IMR-90 (cell line): ENCODE data around the gene OR2A7. TPM values are rescaled to one million over a fixed set of nuclear protein-coding genes. Genes with fewer than 3 reads are reported as not detected.
"Not testable (repeated sequence)": the region's sequence is repeated elsewhere in the genome, so short reads cannot be mapped to it uniquely, and the experiment has no call there.

Experiments
- ATAC-seq: fragments of 200-7000 bp; cut with Tn5 transposase; 2 replicates; pipeline ENCODE4 v1.9.1; 2020; ENCODE audit warnings: low read depth, mild to moderate bottlenecking, moderate library complexity
- BruUV-seq: library from RNA; stranded (reverse); fragments of 400-500 nt; replicated peaks from 2 replicates; lab custom pipeline; 2021; lab: Mats Ljungman, UMichigan
- CTCF ChIA-PET: fragments of 300-600 bp; formaldehyde crosslinking; extraction: SDS; loops from one replicate; lab custom pipeline; 2021; ENCODE audit warnings: antibody characterized with exemption; lab: Yijun Ruan, JAX
- POLR2A ChIA-PET: fragments of 300-600 bp; sonication (Branson Sonifier 250); formaldehyde crosslinking; loops from one replicate; lab custom pipeline; 2022; ENCODE audit warnings: antibody characterized with exemption; ENCODE audit not compliant: unreplicated experiment; lab: Charles Lee
- DNase-seq: peaks from one replicate; pipeline ENCODE4 v3.0.0; 2013
- H2AFZ ChIP-seq: replicated peaks from 2 replicates; pipeline ENCODE3; 2013; ENCODE audit warnings: low read length, mild to moderate bottlenecking; ENCODE audit not compliant: poor library complexity
- H2AK5ac ChIP-seq: 2 replicates; pipeline ENCODE4 v1.6.1; 2013; ENCODE audit warnings: low read depth, low read length, inconsistent platforms
- H2AK9ac ChIP-seq: replicated peaks from 2 replicates; pipeline ENCODE3; 2013; ENCODE audit warnings: mild to moderate bottlenecking, low read depth, low read length, moderate library complexity; ENCODE audit not compliant: poor library complexity
- H2BK120ac ChIP-seq: 2 replicates; pipeline ENCODE4 v1.6.1; 2013; ENCODE audit warnings: low read depth, low read length, inconsistent platforms
- H2BK15ac ChIP-seq: 3 replicates; pipeline ENCODE4 v1.6.1; 2013; ENCODE audit warnings: low read depth, low read length, inconsistent platforms
- H2BK20ac ChIP-seq: 2 replicates; pipeline ENCODE4 v1.6.1; 2013; ENCODE audit warnings: low read depth, mild to moderate bottlenecking, inconsistent platforms, low read length, moderate library complexity
- H2BK5ac ChIP-seq: 2 replicates; pipeline ENCODE4 v1.6.1; 2013; ENCODE audit warnings: mild to moderate bottlenecking, low read depth, low read length, inconsistent platforms; ENCODE audit not compliant: poor library complexity, severe bottlenecking
- H3K14ac ChIP-seq: replicated peaks from 2 replicates; pipeline ENCODE4 v1.6.1; 2013; ENCODE audit warnings: low read depth, low read length, inconsistent platforms
- H3K18ac ChIP-seq: 2 replicates; pipeline ENCODE4 v1.6.1; 2013; ENCODE audit warnings: low read depth, low read length, control low read depth
- H3K23ac ChIP-seq: 2 replicates; pipeline ENCODE4 v1.6.1; 2013; ENCODE audit warnings: low read depth, low read length, inconsistent platforms
- H3K27ac ChIP-seq: 2 replicates; pipeline ENCODE4 v1.5.1; 2013; ENCODE audit warnings: mild to moderate bottlenecking, control low read depth, low read length; ENCODE audit not compliant: insufficient read depth
- H3K27me3 ChIP-seq: 2 replicates; pipeline ENCODE4 v1.6.1; 2013; ENCODE audit warnings: low read length; ENCODE audit not compliant: control insufficient read depth, insufficient read depth
- H3K36me3 ChIP-seq: 2 replicates; pipeline ENCODE4 v1.6.1; 2013; ENCODE audit warnings: low read length, mixed read lengths; ENCODE audit not compliant: control insufficient read depth, insufficient read depth
- H3K4ac ChIP-seq: 2 replicates; pipeline ENCODE4 v1.6.1; 2013; ENCODE audit warnings: low read depth, low read length, inconsistent platforms
- H3K4me1 ChIP-seq: 2 replicates; pipeline ENCODE4 v1.6.1; 2013; ENCODE audit warnings: low read length, mixed read lengths; ENCODE audit not compliant: control insufficient read depth, insufficient read depth
- H3K4me2 ChIP-seq: 2 replicates; pipeline ENCODE4 v1.6.1; 2013; ENCODE audit warnings: low read depth, mild to moderate bottlenecking, control low read depth, low read length, moderate library complexity
- H3K4me3 ChIP-seq: 2 replicates; pipeline ENCODE4 v1.5.1; 2013; ENCODE audit warnings: low read depth, mild to moderate bottlenecking, control low read depth, low read length, moderate library complexity; ENCODE audit not compliant: insufficient read depth
- H3K56ac ChIP-seq: 2 replicates; pipeline ENCODE4 v1.6.1; 2013; ENCODE audit warnings: low read length, inconsistent platforms; ENCODE audit not compliant: insufficient read depth; ENCODE audit errors: extremely low read depth
- H3K79me1 ChIP-seq, 2 experiments: 2 replicates each; pipeline ENCODE4 v1.6.1; 2013; ENCODE audit warnings: low read length in 2 of 2, inconsistent platforms in 1 of 2, low read depth in 1 of 2
- H3K9ac ChIP-seq: 2 replicates; pipeline ENCODE4 v1.6.1; 2013; ENCODE audit warnings: low read depth, low read length, control low read depth
- H3K9me1 ChIP-seq: 2 replicates; pipeline ENCODE4 v1.6.1; 2013; ENCODE audit warnings: low read length, inconsistent platforms; ENCODE audit not compliant: insufficient read depth
- H3K9me3 ChIP-seq: 2 replicates; pipeline ENCODE4 v1.6.1; 2013; ENCODE audit warnings: low read length; ENCODE audit not compliant: control insufficient read depth, insufficient read depth
- H4K20me1 ChIP-seq: 2 replicates; pipeline ENCODE4 v1.6.1; 2013; ENCODE audit warnings: low read length, inconsistent platforms; ENCODE audit not compliant: insufficient read depth
- H4K5ac ChIP-seq: 2 replicates; pipeline ENCODE4 v1.6.1; 2013; ENCODE audit warnings: mild to moderate bottlenecking, low read depth, low read length, control low read depth
- H4K8ac ChIP-seq, 2 experiments: 2 replicates each; pipeline ENCODE4 v1.6.1; 2013; ENCODE audit warnings: low read depth in 2 of 2, low read length in 2 of 2, control low read depth in 1 of 2, inconsistent platforms in 1 of 2
- H4K91ac ChIP-seq: 2 replicates; pipeline ENCODE4 v1.6.1; 2013; ENCODE audit warnings: low read depth, low read length, inconsistent platforms; ENCODE audit not compliant: insufficient read depth
- WGBS, 2 experiments: methylation state at CpG; one replicate each; pipeline versions ENCODE4 v1.1.5 to v1.1.7; 2013; ENCODE audit warnings: missing lambda C conversion rate in 2 of 2; ENCODE audit not compliant: insufficient read length in 1 of 2; ENCODE audit errors: extremely low coverage in 2 of 2; 5-methylcytosine and 5-hydroxymethylcytosine counted together
- dilution Hi-C: fragments of 300-500 bp; cut with HindIII; formaldehyde crosslinking; loops from one replicate; pipeline ENCODE4 v1.14.3; 2018; ENCODE audit warnings: low sequenced_read_pairs; ENCODE audit not compliant: unreplicated experiment
- in situ Hi-C: fragments of 300-500 bp; cut with MboI; formaldehyde crosslinking; loops from 3 replicates; pipeline ENCODE4 v1.14.3; 2019; ENCODE audit warnings: low sequenced_read_pairs, inconsistent platforms, mixed read lengths
- intact Hi-C: fragments of 100-400 bp; cut with micrococcal nuclease; formaldehyde crosslinking; loops from 2 replicates; pipeline ENCODE4 v1.10.0; 2022
- polyA plus RNA-seq, 3 experiments: library from polyadenylated mRNA; depleted of rRNA; stranded (reverse); fragments of >200 nt; gene quantifications; 2 replicates each; pipeline ENCODE4 v1.2.3, GENCODE V29; 2012; ENCODE audit warnings: low replicate concordance in 1 of 3
- total RNA-seq: library from RNA; depleted of rRNA; stranded (reverse); fragments of >200 nt; gene quantifications from 2 replicates; pipeline ENCODE4 v1.2.3, GENCODE V29; 2012

The OR2A7 gene
- total and polyA plus RNA-seq, 2 of the 4 experiments (the other 2 are of a cell fraction): not detected

GRCh38 chr7:144305156-144305555 lies 40.6 kb upstream of the OR2A7 start:
- ATAC-seq, H2BK5ac ChIP-seq, H3K9me3 ChIP-seq, POLR2A ChIA-PET, H3K9me1 ChIP-seq, H3K4me2 ChIP-seq, H3K27me3 ChIP-seq, H3K79me1 ChIP-seq, H3K36me3 ChIP-seq, DNase-seq, H3K4me1 ChIP-seq, dilution Hi-C loops, H2AFZ ChIP-seq, H3K56ac ChIP-seq, H4K5ac ChIP-seq, H2BK15ac ChIP-seq, H3K18ac ChIP-seq, H3K4ac ChIP-seq, H3K27ac ChIP-seq, CTCF ChIA-PET, H2AK5ac ChIP-seq, BruUV-seq, H3K4me3 ChIP-seq, H3K14ac ChIP-seq, H4K8ac ChIP-seq, H4K91ac ChIP-seq, H2AK9ac ChIP-seq, H3K9ac ChIP-seq, H2BK120ac ChIP-seq, H2BK20ac ChIP-seq, intact Hi-C loops, H4K20me1 ChIP-seq, H3K23ac ChIP-seq, in situ Hi-C loops: not testable (repeated sequence)
- no CpG with 5 or more reads among the region's 2 CpGs for WGBS, 2 experiments

GRCh38 chr7:144303607-144304006 lies 39.0 kb upstream of the OR2A7 start:
- H3K9me1 ChIP-seq, H3K79me1 ChIP-seq, H3K18ac ChIP-seq, H2BK15ac ChIP-seq, H2BK5ac ChIP-seq, dilution Hi-C loops, ATAC-seq, H4K8ac ChIP-seq, H2BK20ac ChIP-seq, H4K91ac ChIP-seq, H2AK5ac ChIP-seq, intact Hi-C loops, H3K9me3 ChIP-seq, H3K4ac ChIP-seq, H3K27ac ChIP-seq, H3K14ac ChIP-seq, H3K9ac ChIP-seq, CTCF ChIA-PET, H4K5ac ChIP-seq, H3K56ac ChIP-seq, H3K4me2 ChIP-seq, DNase-seq, H3K27me3 ChIP-seq, in situ Hi-C loops, H3K23ac ChIP-seq, POLR2A ChIA-PET, H2AK9ac ChIP-seq, H3K4me1 ChIP-seq, H2BK120ac ChIP-seq, H4K20me1 ChIP-seq, H3K4me3 ChIP-seq, BruUV-seq, H2AFZ ChIP-seq, H3K36me3 ChIP-seq: not testable (repeated sequence)
- no CpG with 5 or more reads among the region's 5 CpGs for WGBS, 2 experiments
